Naive thymus-derived CD4-positive, alpha-beta T cell (primary cell): ENCODE results near the gene GATA2. TPM values are rescaled to one million over a fixed set of nuclear protein-coding genes. Genes with fewer than 3 reads are reported as not detected.

Experiments used
- ATAC-seq: fragments of 150-1000 bp; cut with Tn5 transposase; 2 replicates; pipeline ENCODE4 v1.10.0; 2021; ENCODE audit warnings: mild to moderate bottlenecking, moderate library complexity
- CTCF ChIA-PET: fragments of 350-600 bp; sonication (Branson Sonifier 250); formaldehyde crosslinking; loops from one replicate; lab custom pipeline; 2021; ENCODE audit warnings: antibody characterized with exemption; lab: Charles Lee
- POLR2A ChIA-PET: fragments of 350-600 bp; sonication (Branson Sonifier 250); formaldehyde crosslinking; loops from one replicate; lab custom pipeline; 2021; ENCODE audit warnings: antibody characterized with exemption, inconsistent platforms; lab: Charles Lee
- DNase-seq, 9 donors: peaks; one replicate each; pipeline versions ENCODE4 v3.0.0 to v3.0.0-alpha.2; 2020 to 2022; ENCODE audit warnings: mixed read lengths in 1 of 9
- H3K27ac ChIP-seq: one replicate; pipeline ENCODE4 v1.7.0; 2013; ENCODE audit warnings: mild to moderate bottlenecking, low read depth, low read length, moderate library complexity
- H3K27me3 ChIP-seq, 2 donors: one replicate each; pipeline ENCODE4 v1.7.0; 2013; ENCODE audit warnings: low read length in 2 of 2, mild to moderate bottlenecking in 2 of 2, moderate library complexity in 2 of 2; ENCODE audit not compliant: control insufficient read depth in 2 of 2, insufficient read depth in 2 of 2
- H3K36me3 ChIP-seq, 3 experiments: 1 replicate in 2 of 3; 2 replicates in 1 of 3; pipeline ENCODE4 v1.7.0; 2013; ENCODE audit warnings: low read length in 3 of 3, mild to moderate bottlenecking in 3 of 3, moderate library complexity in 1 of 3; ENCODE audit not compliant: insufficient read depth in 3 of 3, control insufficient read depth in 2 of 3
- H3K4me1 ChIP-seq, 2 donors: one replicate each; pipeline ENCODE4 v1.7.0; 2013; ENCODE audit warnings: low read length in 2 of 2, mild to moderate bottlenecking in 2 of 2, moderate library complexity in 1 of 2; ENCODE audit not compliant: control insufficient read depth in 2 of 2, insufficient read depth in 2 of 2
- H3K4me3 ChIP-seq: 2 replicates; pipeline ENCODE4 v1.7.0; 2013; ENCODE audit warnings: mild to moderate bottlenecking, low read length
- H3K9me3 ChIP-seq, 3 experiments: 1 replicate in 2 of 3; 2 replicates in 1 of 3; pipeline ENCODE4 v1.7.0; 2013; ENCODE audit warnings: low read length in 3 of 3; ENCODE audit not compliant: control insufficient read depth in 2 of 3
- H3K27ac Mint-ChIP-seq, 9 donors: one replicate each; pipeline ENCODE4 v1.8.0; 2020 to 2022; ENCODE audit warnings: mixed read lengths in 9 of 9, mild to moderate bottlenecking in 8 of 9, moderate library complexity in 5 of 9, inconsistent platforms in 2 of 9
- H3K27me3 Mint-ChIP-seq, 5 donors: one replicate each; pipeline ENCODE4 v1.8.0; 2021 to 2022; ENCODE audit warnings: mixed read lengths in 5 of 5, mild to moderate bottlenecking in 1 of 5
- H3K36me3 Mint-ChIP-seq, 5 donors: one replicate each; pipeline ENCODE4 v1.8.0; 2020 to 2022; ENCODE audit warnings: mixed read lengths in 5 of 5, mild to moderate bottlenecking in 3 of 5, inconsistent platforms in 1 of 5
- H3K4me1 Mint-ChIP-seq, 7 donors: one replicate each; pipeline ENCODE4 v1.8.0; 2020 to 2022; ENCODE audit warnings: mixed read lengths in 7 of 7, mild to moderate bottlenecking in 3 of 7, inconsistent platforms in 1 of 7
- H3K4me3 Mint-ChIP-seq, 10 donors: one replicate each; pipeline ENCODE4 v1.8.0; 2020 to 2022; ENCODE audit warnings: mild to moderate bottlenecking in 10 of 10, mixed read lengths in 10 of 10, moderate library complexity in 6 of 10, inconsistent platforms in 2 of 10
- H3K9me3 Mint-ChIP-seq, 11 donors: one replicate each; pipeline ENCODE4 v1.8.0; 2020 to 2022; ENCODE audit warnings: mixed read lengths in 11 of 11, mild to moderate bottlenecking in 4 of 11, inconsistent platforms in 1 of 11, moderate library complexity in 1 of 11
- intact Hi-C, 2 donors: fragments of 100-400 bp; cut with micrococcal nuclease; formaldehyde crosslinking; loops; one replicate each; pipeline ENCODE4 v1.15.1; 2023
- polyA plus RNA-seq, 2 donors: library from polyadenylated mRNA; unstranded; fragments of 300-500 nt; fragmentation: Illumina TruSeq; gene quantifications; one replicate each; pipeline ENCODE4 v1.2.3, GENCODE V29; 2021
- total RNA-seq, 6 experiments: library from RNA in 5 of 6; stranded (reverse) in 5 of 6; gene quantifications; 1 replicate in 5 of 6; 2 replicates in 1 of 6; pipeline ENCODE4 v1.2.3 and lab custom pipeline; 2021 to 2026

The GATA2 gene
- total and polyA plus RNA-seq, 7 experiments from 2014 or later: 0.30 to 70.9 (median 14.0) TPM; not detected in 4

DNA sequence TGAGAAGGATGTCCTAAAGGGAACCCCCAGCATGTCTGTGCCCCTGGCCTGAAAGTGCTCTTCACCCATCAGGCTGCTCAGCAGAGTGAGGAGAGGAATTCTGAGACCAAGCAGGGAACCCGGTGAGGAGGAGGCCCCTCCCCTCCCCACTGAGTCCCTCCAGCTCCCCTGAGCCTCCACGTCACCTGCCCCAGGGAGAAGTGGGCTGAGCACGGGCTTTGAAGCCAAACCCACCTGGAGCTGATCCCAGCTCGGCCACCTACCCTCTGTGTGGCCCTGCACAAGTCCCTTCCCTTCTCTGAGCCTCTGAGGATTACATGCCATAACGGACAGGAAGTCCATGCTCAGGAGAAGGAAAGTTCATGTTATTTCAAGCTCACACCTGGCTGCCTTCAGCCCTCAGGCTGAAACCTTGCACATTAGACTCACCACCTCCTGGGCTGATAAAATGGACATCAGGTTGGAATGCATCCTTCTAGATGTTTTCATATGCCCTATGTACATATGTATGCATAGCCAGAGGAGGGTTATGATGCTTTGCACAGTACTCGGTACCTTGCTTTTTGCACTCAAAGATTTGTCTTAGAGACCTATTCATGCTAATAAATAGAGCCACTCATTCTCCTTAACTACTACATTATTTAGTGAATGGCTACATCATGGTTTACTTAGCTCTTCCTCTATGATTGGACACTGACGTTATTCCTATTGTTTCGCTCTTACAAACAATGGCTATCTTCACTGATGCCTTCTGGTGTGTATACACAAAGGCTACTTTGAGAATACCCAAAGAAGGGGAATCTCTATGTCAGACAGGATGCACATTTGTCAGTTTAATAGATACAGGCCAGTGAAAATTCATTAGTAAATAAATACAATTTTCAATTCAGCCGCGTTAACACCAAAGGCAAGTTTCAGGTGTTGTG is 31.6 kb upstream of the GATA2 start:
- H3K36me3 Mint-ChIP-seq: no peaks in the 10 kb centered on the region
- H3K4me1 ChIP-seq: no peaks in the 10 kb centered on the region
- H3K27ac ChIP-seq: no peak overlapping the region
- H3K36me3 ChIP-seq: no peaks in the 10 kb centered on the region
- no peaks in the 10 kb centered on the region for H3K9me3 ChIP-seq
- H3K4me3 Mint-ChIP-seq: no peak overlapping the region
- peaks cover 0 to 4% of the 10 kb centered on the region in 2 donors for H3K27me3 ChIP-seq
- ChIA-PET CTCF (no interaction called here), POLR2A (no interaction called here)
- H3K4me3 ChIP-seq: no peak overlapping the region
- intact Hi-C loops: no loop called here
- H3K9me3 Mint-ChIP-seq: peaks cover 0 to 2% (median 0%) of the 10 kb centered on the region in 11 donors
- no peaks in the 10 kb centered on the region for H3K4me1 Mint-ChIP-seq
- peaks cover 1 to 34% (median 20%) of the 10 kb centered on the region in 5 donors for H3K27me3 Mint-ChIP-seq
- DNase-seq: no peak
- no peak overlapping the region for H3K27ac Mint-ChIP-seq
- no peak for ATAC-seq

- H3K27ac ChIP-seq: no peak overlapping the region
- POLR2A ChIA-PET: no interaction called here
- Mint-ChIP-seq H3K4me1 (no peaks in the 10 kb centered on the region), H3K9me3 (no peaks in the 10 kb centered on the region), H3K27me3 (peaks cover 7 to 41% (median 27%) of the 10 kb centered on the region in 5 donors), H3K4me3 (no peak overlapping the region), H3K27ac (no peak overlapping the region), H3K36me3 (no peaks in the 10 kb centered on the region)
- intact Hi-C loops: no loop called here
- H3K27me3 ChIP-seq: peaks cover 0 to 4% of the 10 kb centered on the region in 2 donors
- H3K36me3 ChIP-seq: no peaks in the 10 kb centered on the region
- no peaks in the 10 kb centered on the region for H3K4me1 ChIP-seq
- DNase-seq (no peak), ATAC-seq (peak; percentile 64)
- no peaks in the 10 kb centered on the region for H3K9me3 ChIP-seq
- CTCF ChIA-PET: no interaction called here
- H3K4me3 ChIP-seq: no peak overlapping the region
Observed at GRCh38 chr3:128523591-128523990, 30.6 kb upstream of the GATA2 start.

GRCh38 chr3:128521715-128522114 is 28.7 kb upstream of the GATA2 start:
- Mint-ChIP-seq H3K9me3 (no peaks in the 10 kb centered on the region), H3K27me3 (peaks cover 17 to 48% (median 24%) of the 10 kb centered on the region in 5 donors), H3K4me3 (no peak overlapping the region), H3K27ac (no peak overlapping the region), H3K36me3 (no peaks in the 10 kb centered on the region), H3K4me1 (peaks cover 0 to under 1% (median 0%) of the 10 kb centered on the region in 7 donors)
- Histone ChIP-seq H3K27me3 (peaks cover 0 to 4% of the 10 kb centered on the region in 2 donors), H3K4me1 (no peaks in the 10 kb centered on the region), H3K36me3 (no peaks in the 10 kb centered on the region), H3K9me3 (no peaks in the 10 kb centered on the region), H3K27ac (no peak overlapping the region), H3K4me3 (no peak overlapping the region)
- ATAC-seq (no peak), DNase-seq (no peak)
- CTCF ChIA-PET: no interaction called here
- intact Hi-C loops: no loop called here
- POLR2A ChIA-PET: no interaction called here

- Mint-ChIP-seq H3K36me3 (peaks cover 0 to 3% (median 0%) of the 10 kb centered on the region in 5 donors), H3K27me3 (peaks cover 35 to 65% (median 42%) of the 10 kb centered on the region in 5 donors)
Observed at GRCh38 chr3:128518587-128519490, 25.8 kb upstream of the GATA2 start.

GRCh38 chr3:128517648-128518047 is 24.6 kb upstream of the GATA2 start:
- Histone ChIP-seq H3K9me3 (no peaks in the 10 kb centered on the region), H3K27me3 (no peaks in the 10 kb centered on the region), H3K36me3 (no peaks in the 10 kb centered on the region), H3K4me3 (no peak overlapping the region), H3K4me1 (no peaks in the 10 kb centered on the region), H3K27ac (no peak overlapping the region)
- no peak for DNase-seq
- Mint-ChIP-seq H3K4me1 (peaks cover 0 to 3% (median 0%) of the 10 kb centered on the region in 7 donors), H3K4me3 (no peak overlapping the region), H3K27me3 (peaks cover 41 to 73% (median 47%) of the 10 kb centered on the region in 5 donors), H3K27ac (no peak overlapping the region), H3K36me3 (peaks cover 0 to 3% (median 0%) of the 10 kb centered on the region in 5 donors), H3K9me3 (peaks cover 3 to 23% (median 16%) of the 10 kb centered on the region in 11 donors)
- POLR2A ChIA-PET: no interaction called here
- ATAC-seq: no peak
- CTCF ChIA-PET: no interaction called here
- intact Hi-C loops: no loop called here

More at GRCh38 chr3:128518587-128519490, 25.8 kb upstream of the GATA2 start:
- Histone ChIP-seq H3K36me3 (no peaks in the 10 kb centered on the region), H3K27me3 (no peaks in the 10 kb centered on the region), H3K4me3 (no peak overlapping the region), H3K9me3 (no peaks in the 10 kb centered on the region), H3K27ac (no peak overlapping the region), H3K4me1 (no peaks in the 10 kb centered on the region)
- intact Hi-C loops: no loop called here
- ATAC-seq (no peak), DNase-seq (no peak)
- H3K27ac Mint-ChIP-seq: peak overlapping the region in 1 of 9 donors; percentile 39
- peaks cover 2 to 17% (median 10%) of the 10 kb centered on the region in 11 donors for H3K9me3 Mint-ChIP-seq
- H3K4me1 Mint-ChIP-seq: peaks cover 0 to 3% (median 0%) of the 10 kb centered on the region in 7 donors
- POLR2A ChIA-PET: no interaction called here
- no peak overlapping the region for H3K4me3 Mint-ChIP-seq
- CTCF ChIA-PET: interaction anchor here (0.6 kb wide), 1 partner anchor 351 kb away, joined by 3 read pairs; no protein-coding TSS in a partner anchor

GRCh38 chr3:128515967-128516366 is 23.0 kb upstream of the GATA2 start:
- Histone ChIP-seq H3K4me1 (no peaks in the 10 kb centered on the region), H3K36me3 (no peaks in the 10 kb centered on the region), H3K27me3 (no peaks in the 10 kb centered on the region), H3K4me3 (no peak overlapping the region), H3K27ac (no peak overlapping the region), H3K9me3 (no peaks in the 10 kb centered on the region)
- Mint-ChIP-seq H3K4me1 (peaks cover 0 to 3% (median 0%) of the 10 kb centered on the region in 7 donors), H3K36me3 (peaks cover 0 to 3% (median 0%) of the 10 kb centered on the region in 5 donors), H3K9me3 (peaks cover 3 to 23% (median 16%) of the 10 kb centered on the region in 11 donors), H3K27ac (no peak overlapping the region), H3K27me3 (peaks cover 41 to 72% (median 55%) of the 10 kb centered on the region in 5 donors), H3K4me3 (no peak overlapping the region)
- ATAC-seq: no peak
- DNase-seq: no peak
- POLR2A ChIA-PET: no interaction called here
- CTCF ChIA-PET: no interaction called here
- intact Hi-C loops: no loop called here
